LNCaP clone FGC (cell line): ENCODE measurements around the gene COPG2.

Experiments used
- DNase-seq: peaks from one replicate; pipeline ENCODE4 v3.0.0-alpha.2; 2011; ENCODE audit warnings: low read depth
- H3K4me3 ChIP-seq: 2 replicates; pipeline ENCODE4 v1.5.1; 2011; ENCODE audit warnings: mild to moderate bottlenecking, low read depth, low read length, control low read depth
- CTCF ChIP-seq: IDR thresholded peaks from 2 replicates; pipeline ENCODE4 v1.5.1; 2012; ENCODE audit warnings: mild to moderate bottlenecking; ENCODE audit not compliant: control insufficient read depth, insufficient read depth; ENCODE audit errors: extremely low read depth

COPG2 gene

GRCh38 chr7:130483031-130483430 is 185.5 kb downstream of the COPG2 start:
- no peak overlapping the region for H3K4me3 ChIP-seq
- DNase-seq: no peak
- no peak for TF ChIP-seq CTCF

- DNase-seq: no peak
- H3K4me3 ChIP-seq: no peak overlapping the region
- no peak for TF ChIP-seq CTCF
These were observed 186.7 kb downstream of the COPG2 start for GRCh38 chr7:130481898-130482297.

GRCh38 chr7:130479716-130480400 is 188.7 kb downstream of the COPG2 start:
- TF ChIP-seq CTCF: no peak
- DNase-seq: no peak
- H3K4me3 ChIP-seq: no peak overlapping the region

GRCh38 chr7:130478991-130479390 is 189.6 kb downstream of the COPG2 start:
- TF ChIP-seq CTCF: no peak
- no peak overlapping the region for H3K4me3 ChIP-seq
- DNase-seq: no peak

- no peak for TF ChIP-seq CTCF
- H3K4me3 ChIP-seq: no peak overlapping the region
- DNase-seq: no peak
These were observed 192.0 kb downstream of the COPG2 start for GRCh38 chr7:130476297-130477150.

- no peak for TF ChIP-seq CTCF
- no peak for DNase-seq
- no peak overlapping the region for H3K4me3 ChIP-seq
These were observed 192.8 kb downstream of the COPG2 start for GRCh38 chr7:130475776-130476175.
